ENCODE results near the gene REXO5. TPM values are rescaled to one million over a fixed set of nuclear protein-coding genes. Genes with fewer than 3 reads are reported as not detected.
"Not testable (repeated sequence)": the region's sequence is repeated elsewhere in the genome, so short reads cannot be mapped to it uniquely, and the experiment has no call there.

REXO5 gene
- polyA plus RNA-seq, 1 donor (not counting 4 experiments of a cell fraction or from before 2014, with no cell fraction given): 2.6 TPM

DNA sequence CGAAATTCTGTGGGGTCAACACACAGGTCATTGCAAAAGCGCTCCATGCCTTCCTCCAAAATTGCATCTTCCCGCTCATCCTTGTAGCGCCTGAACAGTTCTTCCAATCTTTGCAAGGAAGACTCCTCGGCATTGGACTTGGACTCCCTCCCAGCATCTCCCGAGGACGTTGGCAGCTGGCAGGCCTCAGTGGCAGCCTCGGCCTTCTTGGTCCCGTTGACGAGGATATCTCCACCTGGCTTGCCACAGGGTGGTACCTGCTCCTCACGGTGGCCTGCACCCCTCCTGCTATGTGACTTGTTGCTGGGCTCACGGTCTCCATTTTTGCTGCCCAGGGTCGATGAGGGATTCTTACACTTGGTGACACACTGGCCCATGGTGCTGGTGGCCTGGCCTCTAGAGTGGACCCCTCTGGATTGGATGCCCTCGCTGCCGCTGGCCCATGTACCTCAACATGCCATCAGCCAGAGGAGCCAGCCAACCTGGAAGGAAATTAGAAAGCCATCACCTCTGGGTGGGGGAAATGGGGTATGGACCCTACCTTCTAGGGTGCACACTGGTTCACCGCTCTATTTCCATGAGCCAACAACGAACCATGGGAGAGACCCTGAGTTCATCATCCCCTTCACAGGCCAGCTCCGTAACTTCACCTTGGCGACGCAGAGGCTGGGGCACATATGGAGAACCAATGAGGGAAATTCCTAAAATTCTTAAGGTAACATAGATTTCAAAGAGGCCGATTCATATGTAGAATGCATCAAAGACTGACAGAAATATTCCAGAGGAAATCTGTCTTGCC, 56.0 kb downstream of the REXO5 start:
- no peak overlapping the region for H3K4me2 ChIP-seq (ENCODE audit: control insufficient read depth, extremely low read depth, insufficient read depth, low read depth, low read length)
- H3K9me1 ChIP-seq (ENCODE audit: control insufficient read depth, extremely low read depth, insufficient read depth, low read length): peaks cover 3% of the 10 kb centered on the region
- no peaks in the 10 kb centered on the region for H3K27me3 ChIP-seq (ENCODE audit: control insufficient read depth, extremely low read depth, insufficient read depth, low read length)
- dilution Hi-C loops (cut with MboI; ENCODE audit: extremely low pct_ligation_motif_present, low sequenced_read_pairs): no loop called here
- H3K27ac ChIP-seq (ENCODE audit: control insufficient read depth, insufficient read depth, low read length): no peak overlapping the region
- H4K20me1 ChIP-seq (ENCODE audit: control insufficient read depth, extremely low read depth, insufficient read depth, low read length): no peaks in the 10 kb centered on the region
- H3K4me3 ChIP-seq (ENCODE audit: control insufficient read depth in 2 of 3, extremely low read depth in 1 of 3, insufficient read depth in 2 of 3, low read depth in 1 of 3, low read length in 3 of 3): no peak overlapping the region
- no peaks in the 10 kb centered on the region for H3K9me3 ChIP-seq (ENCODE audit: control insufficient read depth, low read depth, low read length)
- TF ChIP-seq EZH2 (IDR thresholded peaks at IDR 0.05; ENCODE audit: low read length) (no peak), CTCF (optimal IDR thresholded peaks at IDR 0.05 in 1 of 3, IDR thresholded peaks at IDR 0.05 in 1 of 3, conservative IDR thresholded peaks at IDR 0.05 in 1 of 3; ENCODE audit: extremely low read depth in 1 of 3, insufficient read depth in 2 of 3, low read length in 3 of 3) (no peak)
- H3K36me3 ChIP-seq (ENCODE audit: control insufficient read depth in 2 of 2, extremely low read depth in 1 of 2, insufficient read depth in 2 of 2, low read length in 2 of 2): peaks cover 22 to 24% of the 10 kb centered on the region in 2 experiments
- FAIRE-seq (no peak), DNase-seq (ENCODE audit: low read depth, low spot score) (no peak)
- H3K79me2 ChIP-seq (ENCODE audit: control insufficient read depth, insufficient read depth, low read length): peaks cover 38% of the 10 kb centered on the region
- H3K4me1 ChIP-seq (ENCODE audit: control insufficient read depth, extremely low read depth, insufficient read depth, low read length): peaks cover 27% of the 10 kb centered on the region
- no peak overlapping the region for H2AFZ ChIP-seq (ENCODE audit: control insufficient read depth, low read length)
- H3K9ac ChIP-seq (ENCODE audit: control insufficient read depth, extremely low read depth, insufficient read depth, low read length): no peak overlapping the region

DNA sequence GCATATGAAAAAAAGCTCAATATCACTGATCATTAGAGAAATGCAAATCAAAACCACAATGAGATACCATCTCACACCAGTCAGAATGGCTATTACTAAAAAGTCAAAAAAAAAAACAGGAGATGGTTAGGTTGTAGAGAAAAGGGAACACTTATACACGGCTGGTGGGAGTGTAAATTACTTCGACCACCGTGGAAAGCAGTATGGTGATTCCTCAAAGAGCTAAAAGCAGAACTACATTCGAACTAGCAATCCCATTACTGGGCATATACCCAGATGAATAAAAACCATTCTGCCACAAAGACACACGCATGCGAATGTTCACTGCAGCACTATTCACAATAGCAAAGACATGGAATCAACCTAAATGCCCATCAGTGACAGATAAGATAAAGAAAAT, 58.0 kb downstream of the REXO5 start:
- Histone ChIP-seq H3K36me3 (ENCODE audit: control insufficient read depth in 2 of 2, extremely low read depth in 1 of 2, insufficient read depth in 2 of 2, low read length in 2 of 2) (peaks cover 22 to 24% of the 10 kb centered on the region in 2 experiments), H3K79me2 (ENCODE audit: control insufficient read depth, insufficient read depth, low read length) (peaks cover 51% of the 10 kb centered on the region), H3K4me1 (ENCODE audit: control insufficient read depth, extremely low read depth, insufficient read depth, low read length) (peaks cover 47% of the 10 kb centered on the region)
- H3K9me1 ChIP-seq (ENCODE audit: control insufficient read depth, extremely low read depth, insufficient read depth, low read length); H3K9me3 ChIP-seq (ENCODE audit: control insufficient read depth, low read depth, low read length); FAIRE-seq; DNase-seq (ENCODE audit: low read depth, low spot score); H3K4me3 ChIP-seq (ENCODE audit: control insufficient read depth in 2 of 3, extremely low read depth in 1 of 3, insufficient read depth in 2 of 3, low read depth in 1 of 3, low read length in 3 of 3); H3K4me2 ChIP-seq (ENCODE audit: control insufficient read depth, extremely low read depth, insufficient read depth, low read depth, low read length); dilution Hi-C loops (cut with MboI; ENCODE audit: extremely low pct_ligation_motif_present, low sequenced_read_pairs); H3K27ac ChIP-seq (ENCODE audit: control insufficient read depth, insufficient read depth, low read length); H2AFZ ChIP-seq (ENCODE audit: control insufficient read depth, low read length); H3K9ac ChIP-seq (ENCODE audit: control insufficient read depth, extremely low read depth, insufficient read depth, low read length); H3K27me3 ChIP-seq (ENCODE audit: control insufficient read depth, extremely low read depth, insufficient read depth, low read length); H4K20me1 ChIP-seq (ENCODE audit: control insufficient read depth, extremely low read depth, insufficient read depth, low read length): not testable (repeated sequence)
